ENCODE results near the gene SNTB2. TPM values are rescaled to one million over a fixed set of nuclear protein-coding genes. Genes with fewer than 3 reads are reported as not detected.
"Not testable (repeated sequence)": the region's sequence is repeated elsewhere in the genome, so short reads cannot be mapped to it uniquely, and the experiment has no call there.

Gene SNTB2
- total RNA-seq, 1 donor from 2014 or later: 22.9 TPM

GRCh38 chr16:69293401-69293800, 106.4 kb downstream of the SNTB2 start:
- H3K4me1 ChIP-seq: no peaks in the 10 kb centered on the region
- H3K4me1 Mint-ChIP-seq: no peaks in the 10 kb centered on the region
- H3K4me2 ChIP-seq: no peak overlapping the region
- H3K36me3 ChIP-seq: no peaks in the 10 kb centered on the region
- H3K27me3 ChIP-seq: no peaks in the 10 kb centered on the region
- H3K27ac Mint-ChIP-seq: no peak overlapping the region
- H3F3A ChIP-seq (ENCODE audit: low read depth): no peaks in the 10 kb centered on the region
- H3K36me3 Mint-ChIP-seq: peaks cover 7% of the 10 kb centered on the region
- no peak overlapping the region for H3K4me3 ChIP-seq
- H3K9me3 Mint-ChIP-seq: no peaks in the 10 kb centered on the region
- H3K9ac ChIP-seq: no peak overlapping the region
- H3K4me3 Mint-ChIP-seq: no peak overlapping the region
- no peak for DNase-seq (ENCODE audit: low spot score)
- no peaks in the 10 kb centered on the region for H3K27me3 Mint-ChIP-seq (ENCODE audit: insufficient read depth, low read depth)
- H3K9me3 ChIP-seq (ENCODE audit: low read depth): no peaks in the 10 kb centered on the region
- no peak overlapping the region for H2AFZ ChIP-seq (replicated peaks)
- TF ChIP-seq CTCF (IDR thresholded peaks at IDR 0.05): no peak
- no peak for TF ChIP-seq EZH2phosphoT487 (IDR thresholded peaks at IDR 0.05)
- TF ChIP-seq EZH2 (IDR thresholded peaks at IDR 0.05): no peak
- no peaks in the 10 kb centered on the region for H4K20me1 ChIP-seq (ENCODE audit: low read depth)
- no peak overlapping the region for H3K27ac ChIP-seq
- H3K79me2 ChIP-seq (ENCODE audit: low read depth): no peaks in the 10 kb centered on the region

DNA sequence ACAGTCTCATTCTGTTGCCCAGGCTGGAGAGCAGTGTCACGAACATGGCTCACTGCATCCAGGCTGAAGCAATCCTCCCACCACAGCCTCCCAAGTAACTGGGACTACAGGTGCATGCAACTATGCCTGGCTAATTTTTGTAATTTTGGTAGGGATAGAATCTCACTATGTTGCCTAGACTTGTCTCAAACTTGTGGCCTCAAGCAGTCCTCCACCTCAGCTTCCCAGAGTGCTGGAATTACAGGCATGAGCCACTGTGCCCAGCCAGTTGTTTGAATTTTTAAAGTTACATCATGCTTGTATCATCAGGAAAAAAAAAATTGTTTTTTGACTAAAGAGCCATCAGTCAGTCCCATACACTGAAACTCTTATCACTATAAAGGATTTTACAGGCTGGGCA, 107.1 kb downstream of the SNTB2 start:
- Histone ChIP-seq H3K36me3 (no peaks in the 10 kb centered on the region), H3K27me3 (no peaks in the 10 kb centered on the region), H3K4me3 (no peak overlapping the region), H3F3A (ENCODE audit: low read depth) (no peaks in the 10 kb centered on the region), H3K9ac (no peak overlapping the region), H4K20me1 (ENCODE audit: low read depth) (no peaks in the 10 kb centered on the region), H3K27ac (no peak overlapping the region), H3K79me2 (ENCODE audit: low read depth) (no peaks in the 10 kb centered on the region), H3K9me3 (ENCODE audit: low read depth) (no peaks in the 10 kb centered on the region), H3K4me2 (no peak overlapping the region), H2AFZ (replicated peaks) (no peak overlapping the region), H3K4me1 (no peaks in the 10 kb centered on the region)
- Mint-ChIP-seq H3K36me3 (peaks cover 10% of the 10 kb centered on the region), H3K9me3 (no peaks in the 10 kb centered on the region), H3K27ac (no peak overlapping the region), H3K4me1 (no peaks in the 10 kb centered on the region), H3K4me3 (no peak overlapping the region), H3K27me3 (ENCODE audit: insufficient read depth, low read depth) (no peaks in the 10 kb centered on the region)
- no peak for DNase-seq (ENCODE audit: low spot score)
- TF ChIP-seq CTCF (IDR thresholded peaks at IDR 0.05) (no peak), EZH2phosphoT487 (IDR thresholded peaks at IDR 0.05) (no peak), EZH2 (IDR thresholded peaks at IDR 0.05) (no peak)

DNA sequence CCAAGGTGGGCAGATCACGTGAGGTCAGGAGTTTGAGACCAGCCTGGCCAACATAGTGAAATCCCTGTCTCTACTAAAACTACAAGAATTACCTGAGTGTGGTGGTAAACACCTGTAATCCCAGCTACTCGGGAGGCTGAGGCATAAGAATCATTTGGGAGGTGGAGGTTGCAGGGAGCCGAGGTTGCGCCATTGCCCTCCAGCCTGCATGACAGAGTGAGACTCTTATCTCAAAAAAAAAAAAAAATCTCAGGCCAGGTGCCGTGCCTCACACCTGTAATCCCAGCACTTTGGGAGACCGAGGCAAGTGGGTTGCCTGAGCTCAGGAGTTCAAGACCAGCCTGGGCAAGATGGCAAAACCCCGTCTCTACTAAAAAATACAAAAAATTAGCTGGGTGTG, 109.8 kb downstream of the SNTB2 start:
- H3K9ac ChIP-seq; DNase-seq (ENCODE audit: low spot score); H3K4me1 ChIP-seq; H3K4me1 Mint-ChIP-seq; H3F3A ChIP-seq (ENCODE audit: low read depth); H3K4me2 ChIP-seq; H3K79me2 ChIP-seq (ENCODE audit: low read depth); H3K27ac ChIP-seq; H3K4me3 Mint-ChIP-seq; H3K27ac Mint-ChIP-seq; H3K4me3 ChIP-seq; H3K27me3 ChIP-seq; H3K27me3 Mint-ChIP-seq (ENCODE audit: insufficient read depth, low read depth); H2AFZ ChIP-seq (replicated peaks); H3K9me3 ChIP-seq (ENCODE audit: low read depth); H4K20me1 ChIP-seq (ENCODE audit: low read depth); H3K36me3 ChIP-seq; H3K9me3 Mint-ChIP-seq: not testable (repeated sequence)
- H3K36me3 Mint-ChIP-seq: peaks cover 17% of the 10 kb centered on the region

DNA sequence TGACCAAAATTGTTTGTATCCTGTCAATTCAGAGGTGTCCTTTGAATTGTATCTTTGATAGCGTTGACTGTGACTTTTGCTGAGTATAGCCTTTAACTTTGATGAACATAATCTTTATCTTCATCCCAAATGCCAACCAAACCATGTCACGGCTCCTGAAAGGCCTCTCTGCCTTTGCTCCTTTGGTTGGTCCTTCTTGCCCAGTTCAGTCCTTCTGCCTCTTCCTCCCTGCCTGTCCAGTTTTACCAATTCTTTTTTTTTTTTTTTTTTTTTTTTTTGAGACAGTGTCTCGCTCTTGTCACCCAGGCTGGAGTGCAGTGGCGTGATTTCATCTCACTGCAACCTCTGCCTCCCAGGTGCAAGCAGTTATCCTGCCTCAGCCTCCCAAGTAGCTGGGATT, 111.3 kb downstream of the SNTB2 start:
- Mint-ChIP-seq H3K27me3 (ENCODE audit: insufficient read depth, low read depth) (no peaks in the 10 kb centered on the region), H3K27ac (no peak overlapping the region)
- DNase-seq (ENCODE audit: low spot score): no peak

More for the DNA sequence above, 111.3 kb downstream of the SNTB2 start:
- H3K4me3 ChIP-seq: no peak overlapping the region
- TF ChIP-seq EZH2phosphoT487 (IDR thresholded peaks at IDR 0.05) (no peak), EZH2 (IDR thresholded peaks at IDR 0.05) (no peak), CTCF (IDR thresholded peaks at IDR 0.05) (no peak)
- H3K36me3 Mint-ChIP-seq: peaks cover 19% of the 10 kb centered on the region
- no peak overlapping the region for H3K4me3 Mint-ChIP-seq
- H3K79me2 ChIP-seq (ENCODE audit: low read depth): no peaks in the 10 kb centered on the region
- H3K9me3 ChIP-seq (ENCODE audit: low read depth): no peaks in the 10 kb centered on the region
- H3F3A ChIP-seq (ENCODE audit: low read depth): no peaks in the 10 kb centered on the region
- H3K9ac ChIP-seq: no peak overlapping the region
- H2AFZ ChIP-seq (replicated peaks): no peak overlapping the region
- no peaks in the 10 kb centered on the region for H3K36me3 ChIP-seq
- H3K27ac ChIP-seq: no peak overlapping the region
- H3K4me1 Mint-ChIP-seq: no peaks in the 10 kb centered on the region
- no peaks in the 10 kb centered on the region for H3K9me3 Mint-ChIP-seq
- H3K27me3 ChIP-seq: no peaks in the 10 kb centered on the region
- H3K4me1 ChIP-seq: no peaks in the 10 kb centered on the region
- no peaks in the 10 kb centered on the region for H4K20me1 ChIP-seq (ENCODE audit: low read depth)
- no peak overlapping the region for H3K4me2 ChIP-seq
